Measurements from ENCODE around the gene GABPB2. TPM values are rescaled to one million over a fixed set of nuclear protein-coding genes. Genes with fewer than 3 reads are reported as not detected.

GABPB2 gene
- total and polyA plus RNA-seq, 5 donors from 2014 or later = 5.4 to 26.4 (median 6.5) TPM

GRCh38 chr1:151167116-151167515 lies 96.6 kb downstream of the GABPB2 start:
- H3K4me1 ChIP-seq (ENCODE audit: control insufficient read depth, insufficient read depth, low read length, poor library complexity, severe bottlenecking) = peaks cover 22% of the 10 kb centered on the region
- no peak for ATAC-seq (ENCODE audit: low read depth in 2 of 2)
- no peaks in the 10 kb centered on the region for H3K9me3 ChIP-seq (ENCODE audit: control insufficient read depth in 2 of 2, low read length in 2 of 2)
- H3K36me3 ChIP-seq (ENCODE audit: control insufficient read depth, insufficient read depth, low read length) = peaks cover 41% of the 10 kb centered on the region
- peaks cover 21% of the 10 kb centered on the region for H3K36me3 Mint-ChIP-seq
- H3K27me3 ChIP-seq (ENCODE audit: control insufficient read depth, insufficient read depth, low read length) = no peaks in the 10 kb centered on the region
- peak overlapping the region; percentile 31 to 97 (median 70) for H3K27ac Mint-ChIP-seq
- no peak overlapping the region for H3K27ac ChIP-seq (ENCODE audit: insufficient read depth, low read length, poor library complexity, severe bottlenecking)
- H3K4me3 ChIP-seq (ENCODE audit: low read depth, low read length) = peak overlapping the region; percentile 100
- DNase-seq = no peak
- H3K27me3 Mint-ChIP-seq = peaks cover 6% of the 10 kb centered on the region
- peak overlapping the region; percentile 68 to 97 (median 96) for H3K4me3 Mint-ChIP-seq
- H3K4me1 Mint-ChIP-seq = peaks cover 6 to 62% (median 27%) of the 10 kb centered on the region in 4 donors
- H3K9me3 Mint-ChIP-seq = no peaks in the 10 kb centered on the region

- Mint-ChIP-seq H3K36me3 (peaks cover 27% of the 10 kb centered on the region), H3K27ac (peak overlapping the region in 1 of 3 donors; percentile 43), H3K9me3 (no peaks in the 10 kb centered on the region), H3K4me1 (peaks cover 0 to 27% (median 6%) of the 10 kb centered on the region in 4 donors), H3K4me3 (peak overlapping the region in 2 of 4 donors; percentile 4 to 33), H3K27me3 (no peaks in the 10 kb centered on the region)
- H3K4me1 ChIP-seq (ENCODE audit: control insufficient read depth, insufficient read depth, low read length, poor library complexity, severe bottlenecking) = peaks cover 11% of the 10 kb centered on the region
- ATAC-seq (ENCODE audit: low read depth in 2 of 2) = no peak
- no peaks in the 10 kb centered on the region for H3K27me3 ChIP-seq (ENCODE audit: control insufficient read depth, insufficient read depth, low read length)
- H3K36me3 ChIP-seq (ENCODE audit: control insufficient read depth, insufficient read depth, low read length) = peaks cover 52% of the 10 kb centered on the region
- H3K9me3 ChIP-seq (ENCODE audit: control insufficient read depth in 2 of 2, low read length in 2 of 2) = no peaks in the 10 kb centered on the region
- DNase-seq = no peak
- no peak overlapping the region for H3K4me3 ChIP-seq (ENCODE audit: low read depth, low read length)
- H3K27ac ChIP-seq (ENCODE audit: insufficient read depth, low read length, poor library complexity, severe bottlenecking) = no peak overlapping the region
Observed at GRCh38 chr1:151171190-151171589, 100.6 kb downstream of the GABPB2 start.

Other genes with a start within 250 kb of the GABPB2 start
- gene ARNT, start 194.2 kb upstream of the GABPB2 start, total RNA-seq = 43.3 TPM
- gene ARNT, start 194.2 kb upstream of the GABPB2 start, polyA plus RNA-seq = 10 to 100 TPM; 25.9 to 29.0 (median 27.0) TPM
- gene CTXND2, start 183.6 kb upstream of the GABPB2 start, total RNA-seq = not detected
- gene CTXND2, start 183.6 kb upstream of the GABPB2 start, polyA plus RNA-seq = not detected
- 48.7 TPM for gene SETDB1, start 144.4 kb upstream of the GABPB2 start, total RNA-seq
- 10 to 100 TPM in 3 of 4 donors, 1 to 10 TPM in 1; 9.4 to 13.6 (median 12.3) TPM for gene SETDB1, start 144.4 kb upstream of the GABPB2 start, polyA plus RNA-seq
- gene CERS2, start 95.9 kb upstream of the GABPB2 start, total RNA-seq = 99.1 TPM
- 100 to 1,000 TPM; 179 to 201 (median 189) TPM for gene CERS2, start 95.9 kb upstream of the GABPB2 start, polyA plus RNA-seq
- not detected for gene ANXA9, start 88.5 kb upstream of the GABPB2 start, total RNA-seq
- gene ANXA9, start 88.5 kb upstream of the GABPB2 start, polyA plus RNA-seq = not detected
- 12.9 TPM for gene MINDY1, start 63.9 kb upstream of the GABPB2 start, total RNA-seq
- gene MINDY1, start 63.9 kb upstream of the GABPB2 start, polyA plus RNA-seq = 1 to 10 TPM; 3.0 to 8.9 (median 5.1) TPM
- 18.0 TPM for gene PRUNE1, start 62.3 kb upstream of the GABPB2 start, total RNA-seq
- gene PRUNE1, start 62.3 kb upstream of the GABPB2 start, polyA plus RNA-seq = 10 to 100 TPM; 46.5 to 56.3 (median 52.3) TPM
- gene BNIPL, start 34.2 kb upstream of the GABPB2 start, total RNA-seq = 0.94 TPM
- under 1 TPM; 0.07 to 0.43 (median 0.18) TPM for gene BNIPL, start 34.2 kb upstream of the GABPB2 start, polyA plus RNA-seq
- gene C1orf56, start 23.0 kb upstream of the GABPB2 start, total RNA-seq = 0.67 TPM
- 1 to 10 TPM; 3.5 to 4.8 (median 4.1) TPM for gene C1orf56, start 23.0 kb upstream of the GABPB2 start, polyA plus RNA-seq
- gene CDC42SE1, start 11.1 kb upstream of the GABPB2 start, total RNA-seq = 496 TPM
- gene CDC42SE1, start 11.1 kb upstream of the GABPB2 start, polyA plus RNA-seq = 100 to 1,000 TPM; 119 to 152 (median 140) TPM
- 3.9 TPM for gene MLLT11, start 10.4 kb upstream of the GABPB2 start, total RNA-seq
- 1 to 10 TPM; 3.1 to 4.4 (median 4.2) TPM for gene MLLT11, start 10.4 kb upstream of the GABPB2 start, polyA plus RNA-seq
- 7.2 TPM for gene SEMA6C, start 75.9 kb downstream of the GABPB2 start, total RNA-seq
- under 1 TPM; 0.63 to 0.76 (median 0.73) TPM for gene SEMA6C, start 75.9 kb downstream of the GABPB2 start, polyA plus RNA-seq
- gene TNFAIP8L2, start 85.9 kb downstream of the GABPB2 start, total RNA-seq = 4.3 TPM
- 10 to 100 TPM; 32.9 to 62.5 (median 47.2) TPM for gene TNFAIP8L2, start 85.9 kb downstream of the GABPB2 start, polyA plus RNA-seq
- gene LYSMD1, start 95.1 kb downstream of the GABPB2 start, total RNA-seq = 0.54 TPM
- gene LYSMD1, start 95.1 kb downstream of the GABPB2 start, polyA plus RNA-seq = under 1 TPM in 3 of 4 donors, not detected in 1; 0.14 to 0.18 (median 0.14) TPM
- 51.0 TPM for gene SCNM1, start 95.4 kb downstream of the GABPB2 start, total RNA-seq
- 100 to 1,000 TPM in 1 of 4 donors, 10 to 100 TPM in 3; 74.3 to 104 (median 90.5) TPM for gene SCNM1, start 95.4 kb downstream of the GABPB2 start, polyA plus RNA-seq
- 3.3 TPM for gene TMOD4, start 105.2 kb downstream of the GABPB2 start, total RNA-seq
- not detected for gene TMOD4, start 105.2 kb downstream of the GABPB2 start, polyA plus RNA-seq
- 41.8 TPM for gene VPS72, start 119.4 kb downstream of the GABPB2 start, total RNA-seq
- gene VPS72, start 119.4 kb downstream of the GABPB2 start, polyA plus RNA-seq = 100 to 1,000 TPM in 1 of 4 donors, 10 to 100 TPM in 3; 83.0 to 101 (median 95.0) TPM
- 60.3 TPM for gene PIP5K1A, start 127.8 kb downstream of the GABPB2 start, total RNA-seq
- 10 to 100 TPM; 12.0 to 17.5 (median 15.1) TPM for gene PIP5K1A, start 127.8 kb downstream of the GABPB2 start, polyA plus RNA-seq
- 91.6 TPM for gene PSMD4, start 184.0 kb downstream of the GABPB2 start, total RNA-seq
- gene PSMD4, start 184.0 kb downstream of the GABPB2 start, polyA plus RNA-seq = 100 to 1,000 TPM; 242 to 392 (median 297) TPM
- gene ZNF687, start 211.5 kb downstream of the GABPB2 start, total RNA-seq = 31.9 TPM
- gene ZNF687, start 211.5 kb downstream of the GABPB2 start, polyA plus RNA-seq = 1 to 10 TPM in 3 of 4 donors, under 1 TPM in 1; 0.46 to 1.9 (median 1.4) TPM

All from CD4-positive, CD25-positive, alpha-beta regulatory T cell (primary cell).